ENCODE results near the gene GPX2. TPM values are rescaled to one million over a fixed set of nuclear protein-coding genes. Genes with fewer than 3 reads are reported as not detected.
A peak's percentile ranks its signal among the peaks of the same experiment; 100 is the strongest.

The GPX2 gene
- total RNA-seq = 1 to 10 TPM in 1 of 2 donors, not detected in 1; 5.0 TPM

GRCh38 chr14:64942531-64943111 is at the start of gene GPX2:
GPX2 (minus strand) TSS chr14:64942745; CDS start chr14:64942726, 19 bp downstream.
- no peaks in the 10 kb centered on the region for H3K4me1 ChIP-seq (ENCODE audit: control insufficient read depth in 1 of 2, low read depth in 2 of 2)
- H3K27me3 ChIP-seq (replicated peaks; ENCODE audit: insufficient read depth) = no peaks in the 10 kb centered on the region
- no peak within 1 kb of the TSS for H3K27ac ChIP-seq
- peaks cover 13% of the 10 kb centered on the region for H3K36me3 ChIP-seq
- DNase-seq (ENCODE audit: low spot score) = no peak
- no peak for ATAC-seq (ENCODE audit: insufficient number of reproducible peaks, low FRiP score, low read depth)
- H3K4me3 ChIP-seq = no peak within 1 kb of the TSS
- TF ChIP-seq, protein P1, sequence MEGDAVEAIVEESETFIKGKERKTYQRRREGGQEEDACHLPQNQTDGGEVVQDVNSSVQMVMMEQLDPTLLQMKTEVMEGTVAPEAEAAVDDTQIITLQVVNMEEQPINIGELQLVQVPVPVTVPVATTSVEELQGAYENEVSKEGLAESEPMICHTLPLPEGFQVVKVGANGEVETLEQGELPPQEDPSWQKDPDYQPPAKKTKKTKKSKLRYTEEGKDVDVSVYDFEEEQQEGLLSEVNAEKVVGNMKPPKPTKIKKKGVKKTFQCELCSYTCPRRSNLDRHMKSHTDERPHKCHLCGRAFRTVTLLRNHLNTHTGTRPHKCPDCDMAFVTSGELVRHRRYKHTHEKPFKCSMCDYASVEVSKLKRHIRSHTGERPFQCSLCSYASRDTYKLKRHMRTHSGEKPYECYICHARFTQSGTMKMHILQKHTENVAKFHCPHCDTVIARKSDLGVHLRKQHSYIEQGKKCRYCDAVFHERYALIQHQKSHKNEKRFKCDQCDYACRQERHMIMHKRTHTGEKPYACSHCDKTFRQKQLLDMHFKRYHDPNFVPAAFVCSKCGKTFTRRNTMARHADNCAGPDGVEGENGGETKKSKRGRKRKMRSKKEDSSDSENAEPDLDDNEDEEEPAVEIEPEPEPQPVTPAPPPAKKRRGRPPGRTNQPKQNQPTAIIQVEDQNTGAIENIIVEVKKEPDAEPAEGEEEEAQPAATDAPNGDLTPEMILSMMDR (IDR thresholded peaks at IDR 0.05) = no peak
- H3K9me3 ChIP-seq = no peaks in the 10 kb centered on the region

DNA sequence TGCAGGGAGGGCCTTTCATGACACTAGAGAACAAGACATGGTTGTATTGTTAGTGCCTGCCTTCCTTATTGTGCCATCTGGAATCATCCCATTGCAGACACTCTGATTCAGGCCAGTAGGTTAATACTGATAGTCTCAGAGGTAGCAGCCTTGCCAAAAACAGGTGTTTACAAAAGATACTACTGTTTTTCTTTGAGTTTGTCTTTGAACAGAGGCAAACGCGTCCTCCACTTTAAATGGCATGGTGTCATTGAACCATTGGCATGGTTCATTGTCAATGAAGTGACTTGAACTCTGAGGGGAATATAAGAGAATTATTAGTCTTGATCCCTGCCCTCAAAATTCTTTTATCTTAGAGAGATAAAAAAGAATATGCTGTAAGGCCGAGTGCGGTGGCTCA is 48.4 kb upstream of the GPX2 start:
- TF ChIP-seq, protein P1 (IDR thresholded peaks at IDR 0.05) = no peak
- peaks cover 7 to 14% of the 10 kb centered on the region in 2 donors for H3K4me1 ChIP-seq (ENCODE audit: control insufficient read depth in 1 of 2, low read depth in 2 of 2)
- H3K9me3 ChIP-seq = no peaks in the 10 kb centered on the region
- H3K27me3 ChIP-seq (replicated peaks; ENCODE audit: insufficient read depth) = no peaks in the 10 kb centered on the region
- no peak overlapping the region for H3K4me3 ChIP-seq
- no peaks in the 10 kb centered on the region for H3K36me3 ChIP-seq
- no peak overlapping the region for H3K27ac ChIP-seq
- DNase-seq (ENCODE audit: low spot score) = no peak
- no peak for ATAC-seq (ENCODE audit: insufficient number of reproducible peaks, low FRiP score, low read depth)

- H3K4me3 ChIP-seq = no peak overlapping the region
- no peaks in the 10 kb centered on the region for H3K9me3 ChIP-seq
- H3K36me3 ChIP-seq = no peaks in the 10 kb centered on the region
- H3K27ac ChIP-seq = no peak overlapping the region
- ATAC-seq (ENCODE audit: insufficient number of reproducible peaks, low FRiP score, low read depth) = no peak
- DNase-seq (ENCODE audit: low spot score) = no peak
- TF ChIP-seq, protein P1 (IDR thresholded peaks at IDR 0.05) = no peak
- H3K4me1 ChIP-seq (ENCODE audit: control insufficient read depth in 1 of 2, low read depth in 2 of 2) = peaks cover 7 to 14% of the 10 kb centered on the region in 2 donors
- no peaks in the 10 kb centered on the region for H3K27me3 ChIP-seq (replicated peaks; ENCODE audit: insufficient read depth)
These were observed 47.8 kb upstream of the GPX2 start for GRCh38 chr14:64990296-64990695.

- Histone ChIP-seq H3K27ac (peak overlapping the region; percentile 64 to 69), H3K4me3 (peak overlapping the region; percentile 85), H3K9me3 (no peaks in the 10 kb centered on the region), H3K4me1 (ENCODE audit: control insufficient read depth in 1 of 2, low read depth in 2 of 2) (peaks cover 7 to 17% of the 10 kb centered on the region in 2 donors), H3K27me3 (replicated peaks; ENCODE audit: insufficient read depth) (no peaks in the 10 kb centered on the region), H3K36me3 (no peaks in the 10 kb centered on the region)
- DNase-seq (ENCODE audit: low spot score) (no peak), ATAC-seq (ENCODE audit: insufficient number of reproducible peaks, low FRiP score, low read depth) (no peak)
- TF ChIP-seq, protein P1 (IDR thresholded peaks at IDR 0.05) = no peak
These were observed 44.9 kb upstream of the GPX2 start for GRCh38 chr14:64987438-64987767.

GRCh38 chr14:64986648-64987437 is 44.3 kb upstream of the GPX2 start, which contains the start of gene FNTB:
FNTB (plus strand) TSS chr14:64986895; CDS start chr14:64986954, 59 bp downstream.
- Histone ChIP-seq H3K9me3 (no peaks in the 10 kb centered on the region), H3K36me3 (no peaks in the 10 kb centered on the region), H3K4me3 (peak within 1 kb of the TSS; percentile 85), H3K27ac (peak within 1 kb of the TSS; percentile 64 to 69), H3K4me1 (ENCODE audit: control insufficient read depth in 1 of 2, low read depth in 2 of 2) (peaks cover 7 to 17% of the 10 kb centered on the region in 2 donors), H3K27me3 (replicated peaks; ENCODE audit: insufficient read depth) (no peaks in the 10 kb centered on the region)
- TF ChIP-seq, protein P1 (IDR thresholded peaks at IDR 0.05) = peak; percentile 65
- peak; percentile 85 for DNase-seq (ENCODE audit: low spot score)
- peak; percentile 96 for ATAC-seq (ENCODE audit: insufficient number of reproducible peaks, low FRiP score, low read depth)
